Mucosa of descending colon (tissue), 3 donors: Measurements from ENCODE around the gene FOSL2. TPM values are rescaled to one million over a fixed set of nuclear protein-coding genes. Genes with fewer than 3 reads are reported as not detected.

Source experiments
- ATAC-seq: fragments of 200-7000 bp; cut with Tn5 transposase; one replicate; pipeline ENCODE4 v1.9.1; 2020; ENCODE audit warnings: mild to moderate bottlenecking, moderate library complexity
- DNase-seq, 3 donors: peaks; one replicate each; pipeline ENCODE4 v3.0.0-alpha.2; 2020
- H3K36me3 ChIP-seq: fragments of 200-600 bp; one replicate; pipeline ENCODE4 v1.8.0; 2021; ENCODE audit warnings: low read depth, mild to moderate bottlenecking
- H3K4me1 ChIP-seq: fragments of 200-600 bp; one replicate; pipeline ENCODE4 v1.8.0; 2021; ENCODE audit warnings: low read depth, mild to moderate bottlenecking
- H3K4me3 ChIP-seq: fragments of 200-600 bp; one replicate; pipeline ENCODE4 v1.8.0; 2021; ENCODE audit warnings: mild to moderate bottlenecking
- H3K9me3 ChIP-seq: fragments of 200-600 bp; one replicate; pipeline ENCODE4 v1.8.0; 2021; ENCODE audit warnings: mild to moderate bottlenecking
- CTCF ChIP-seq: fragments of 200-600 bp; IDR thresholded peaks from one replicate; pipeline ENCODE4 v1.8.0; 2022; ENCODE audit warnings: antibody characterized with exemption, mild to moderate bottlenecking
- intact Hi-C, 2 donors: fragments of 100-400 bp; cut with DNase I in 1 of 2; cut with micrococcal nuclease in 1 of 2; formaldehyde crosslinking; loops; one replicate each; pipeline versions ENCODE4 v1.11.0 to v1.11.1; 2022; cut with DNase I, micrococcal nuclease
- total RNA-seq, 3 donors: library from RNA; stranded (reverse); fragmentation: NEBNext Ultra II Directional in 2 of 3; extraction: Animal tissue kit (Norgen Biotek cat#: 25700) in 2 of 3; gene quantifications; one replicate each; pipeline versions ENCODE4 v1.2.1 to v1.2.4, GENCODE V29; 2021 to 2023
- donor health status: DM: no; HTN: no; CAD: no; lungs with moderate emphysema.
- donor health status: DM: no; HTN: no; CAD: no.
- donor health status: DM: no; HTN: yes; CAD: no.

Gene FOSL2
- total RNA-seq, 3 donors from 2014 or later, result 160 to 166 (median 162) TPM

- Histone ChIP-seq H3K4me3 (no peak overlapping the region), H3K36me3 (no peaks in the 10 kb centered on the region), H3K9me3 (no peaks in the 10 kb centered on the region), H3K4me1 (peaks cover 11% of the 10 kb centered on the region)
- ATAC-seq (no peak), DNase-seq (no peak)
- intact Hi-C loops, result no loop called here
- TF ChIP-seq CTCF, result no peak
These were observed 28.1 kb downstream of the FOSL2 start for GRCh38 chr2:28420722-28421121.

GRCh38 chr2:28422908-28423741 lies 30.5 kb downstream of the FOSL2 start:
- Histone ChIP-seq H3K9me3 (no peaks in the 10 kb centered on the region), H3K36me3 (no peaks in the 10 kb centered on the region), H3K4me1 (peaks cover 11% of the 10 kb centered on the region), H3K4me3 (no peak overlapping the region)
- intact Hi-C loops, result no loop called here
- peak in 1 of 3 donors; percentile 7 for DNase-seq
- peak; percentile 19 for ATAC-seq
- TF ChIP-seq CTCF, result no peak

GRCh38 chr2:28423856-28424605 lies 31.4 kb downstream of the FOSL2 start:
- H3K4me1 ChIP-seq, result peaks cover 11% of the 10 kb centered on the region
- intact Hi-C loops, result no loop called here
- DNase-seq (no peak), ATAC-seq (peak; percentile 76)
- H3K36me3 ChIP-seq, result no peaks in the 10 kb centered on the region
- no peaks in the 10 kb centered on the region for H3K9me3 ChIP-seq
- no peak for TF ChIP-seq CTCF
- no peak overlapping the region for H3K4me3 ChIP-seq

- intact Hi-C loops, result no loop called here
- DNase-seq (no peak), ATAC-seq (no peak)
- H3K9me3 ChIP-seq, result no peaks in the 10 kb centered on the region
- TF ChIP-seq CTCF, result no peak
- H3K4me1 ChIP-seq, result peaks cover 11% of the 10 kb centered on the region
- no peaks in the 10 kb centered on the region for H3K36me3 ChIP-seq
- H3K4me3 ChIP-seq, result no peak overlapping the region
These were observed 32.3 kb downstream of the FOSL2 start for GRCh38 chr2:28424799-28425463.

GRCh38 chr2:28425464-28425835 lies 32.8 kb downstream of the FOSL2 start:
- Histone ChIP-seq H3K4me1 (peaks cover 11% of the 10 kb centered on the region), H3K36me3 (no peaks in the 10 kb centered on the region), H3K9me3 (no peaks in the 10 kb centered on the region), H3K4me3 (no peak overlapping the region)
- no peak for TF ChIP-seq CTCF
- ATAC-seq (no peak), DNase-seq (no peak)
- intact Hi-C loops, result no loop called here
